SJCRH30 (cell line): ENCODE results near the gene POLR1B. TPM values are rescaled to one million over a fixed set of nuclear protein-coding genes. Genes with fewer than 3 reads are reported as not detected.
A peak's percentile ranks its signal among the peaks of the same experiment; 100 is the strongest.
"Not testable (repeated sequence)": the region's sequence is repeated elsewhere in the genome, so short reads cannot be mapped to it uniquely, and the experiment has no call there.

Experiments
- DNase-seq, 2 experiments: peaks; one replicate each; pipeline ENCODE4 v3.0.0-alpha.2; 2015 to 2020
- H3K27ac ChIP-seq: fragments of 250-450 bp; sonication (Bioruptor Pico); 2 replicates; pipeline ENCODE4 v1.5.1; 2020; ENCODE audit warnings: mild to moderate bottlenecking, moderate library complexity
- H3K27me3 ChIP-seq: fragments of 250-450 bp; sonication (Bioruptor Pico); 2 replicates; pipeline ENCODE4 v1.5.1; 2020; ENCODE audit warnings: mild to moderate bottlenecking, moderate library complexity
- H3K36me3 ChIP-seq: fragments of 250-450 bp; sonication (Bioruptor Pico); 2 replicates; pipeline ENCODE4 v1.5.1; 2020; ENCODE audit warnings: mild to moderate bottlenecking, moderate library complexity
- H3K4me1 ChIP-seq: fragments of 250-450 bp; sonication (Bioruptor Pico); 2 replicates; pipeline ENCODE4 v1.5.1; 2020; ENCODE audit warnings: mild to moderate bottlenecking, moderate library complexity
- H3K4me3 ChIP-seq: fragments of 250-450 bp; sonication (Bioruptor Pico); 2 replicates; pipeline ENCODE4 v1.5.1; 2020; ENCODE audit warnings: mild to moderate bottlenecking, moderate library complexity
- H3K9me3 ChIP-seq: fragments of 250-450 bp; sonication (Bioruptor Pico); replicated peaks from 2 replicates; pipeline ENCODE4 v1.5.1; 2020; ENCODE audit warnings: mild to moderate bottlenecking, moderate library complexity
- total RNA-seq: library from RNA; depleted of rRNA; stranded (reverse); fragments of >200 nt; shearing (Covaris generic); gene quantifications from 2 replicates; pipeline ENCODE4 v1.2.3, GENCODE V29; 2014

POLR1B gene
- total RNA-seq, 1 experiment from 2014 or later, result 37.5 TPM

- Histone ChIP-seq H3K9me3 (no peaks in the 10 kb centered on the region), H3K4me3 (no peak overlapping the region), H3K36me3 (peaks cover 26% of the 10 kb centered on the region), H3K27me3 (no peaks in the 10 kb centered on the region), H3K27ac (no peak overlapping the region), H3K4me1 (no peaks in the 10 kb centered on the region)
- no peak for DNase-seq
Measured at GRCh38 chr2:112529757-112530156, 12.5 kb upstream of the POLR1B start.

DNA sequence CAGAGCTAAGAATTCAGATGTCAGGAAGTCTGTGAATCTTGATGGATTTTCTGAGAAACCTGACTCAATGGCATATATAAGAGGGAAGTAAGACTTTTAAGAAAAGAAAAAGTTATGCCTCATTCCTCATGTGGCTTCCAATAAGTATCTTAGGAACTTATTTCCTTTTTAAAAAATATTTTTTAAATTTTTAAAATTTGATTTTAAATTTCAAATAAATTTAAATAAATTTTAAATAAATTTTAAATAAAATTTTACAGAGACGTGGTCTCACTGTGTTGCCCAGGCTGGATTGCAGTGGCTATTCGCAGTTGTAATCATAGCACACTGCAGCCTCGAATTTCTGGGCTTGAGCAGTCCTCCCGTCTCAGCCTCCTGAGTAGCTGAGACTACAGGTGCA, 11.5 kb upstream of the POLR1B start:
- no peak overlapping the region for H3K4me3 ChIP-seq
- no peaks in the 10 kb centered on the region for H3K27me3 ChIP-seq
- no peaks in the 10 kb centered on the region for H3K4me1 ChIP-seq
- DNase-seq, result no peak
- H3K9me3 ChIP-seq, result no peaks in the 10 kb centered on the region
- H3K27ac ChIP-seq, result no peak overlapping the region
- peaks cover 28% of the 10 kb centered on the region for H3K36me3 ChIP-seq

GRCh38 chr2:112534826-112535225, 7.4 kb upstream of the POLR1B start:
- H3K9me3 ChIP-seq, result no peaks in the 10 kb centered on the region
- H3K27ac ChIP-seq, result no peak overlapping the region
- H3K27me3 ChIP-seq, result no peaks in the 10 kb centered on the region
- H3K4me3 ChIP-seq, result no peak overlapping the region
- peaks cover 21% of the 10 kb centered on the region for H3K36me3 ChIP-seq
- DNase-seq, result no peak
- no peaks in the 10 kb centered on the region for H3K4me1 ChIP-seq

- DNase-seq, H3K27ac ChIP-seq, H3K36me3 ChIP-seq, H3K27me3 ChIP-seq, H3K9me3 ChIP-seq, H3K4me1 ChIP-seq, H3K4me3 ChIP-seq: not testable (repeated sequence)
Measured at GRCh38 chr2:112536665-112537064, 5.6 kb upstream of the POLR1B start.

GRCh38 chr2:112539306-112539705, 3.0 kb upstream of the POLR1B start:
- H3K36me3 ChIP-seq, result 0 out of 2 replicates have a peak, but pooled peaks cover 2% of the 10 kb centered on the region
- no peak overlapping the region for H3K4me3 ChIP-seq
- no peak overlapping the region for H3K27ac ChIP-seq
- DNase-seq, result no peak
- no peaks in the 10 kb centered on the region for H3K4me1 ChIP-seq
- no peaks in the 10 kb centered on the region for H3K9me3 ChIP-seq
- H3K27me3 ChIP-seq, result no peaks in the 10 kb centered on the region

- no peaks in the 10 kb centered on the region for H3K9me3 ChIP-seq
- no peaks in the 10 kb centered on the region for H3K4me1 ChIP-seq
- H3K4me3 ChIP-seq, result no peak overlapping the region
- H3K27me3 ChIP-seq, result no peaks in the 10 kb centered on the region
- no peak overlapping the region for H3K27ac ChIP-seq
- no peak for DNase-seq
- peaks cover 2% of the 10 kb centered on the region; the same call in 1 of the 2 replicates for H3K36me3 ChIP-seq
Measured at GRCh38 chr2:112540906-112541305, 1.4 kb upstream of the POLR1B start.

- no peaks in the 10 kb centered on the region for H3K4me1 ChIP-seq
- peaks cover 5% of the 10 kb centered on the region; the same call in 1 of the 2 replicates for H3K36me3 ChIP-seq
- H3K27me3 ChIP-seq, result no peaks in the 10 kb centered on the region
- peak; percentile 78 to 85 for DNase-seq
- peak overlapping the region; percentile 82 for H3K27ac ChIP-seq
- no peaks in the 10 kb centered on the region for H3K9me3 ChIP-seq
- H3K4me3 ChIP-seq, result peak overlapping the region; percentile 85
Measured at GRCh38 chr2:112541315-112542122, 746 bp upstream of the POLR1B start.

DNA sequence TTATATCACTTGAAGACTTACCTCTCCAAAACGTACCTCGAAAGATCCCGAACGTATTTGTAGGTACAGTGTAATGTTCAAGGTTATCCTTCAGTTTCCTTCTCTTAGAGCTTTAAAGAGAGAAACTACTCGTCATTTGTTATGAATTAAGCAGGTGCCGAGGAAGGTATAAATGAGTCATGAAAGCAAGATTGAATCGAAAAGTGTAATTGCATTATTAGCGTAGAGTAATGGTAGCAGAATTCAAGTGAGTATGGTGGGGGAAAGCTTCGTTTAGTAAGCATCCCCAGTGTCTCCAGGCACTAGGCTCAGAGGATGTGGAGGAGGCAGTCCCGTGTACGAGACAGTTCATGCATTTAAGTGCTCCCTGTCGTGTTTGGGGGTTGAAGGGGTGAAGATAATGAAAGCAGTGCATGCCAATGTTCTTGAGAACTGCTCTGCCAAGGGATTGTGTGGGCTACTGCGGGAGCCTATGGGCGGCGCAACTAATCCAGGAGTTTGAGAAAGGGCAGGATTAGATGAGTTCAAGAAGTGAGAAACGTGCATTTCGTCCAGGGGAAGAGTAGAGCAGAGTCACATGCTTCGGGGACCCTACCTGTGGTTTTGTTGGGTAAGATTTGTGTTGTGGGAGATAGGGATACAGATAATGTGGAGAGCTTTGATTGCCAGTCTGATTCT, 858 bp downstream of the POLR1B start:
- H3K36me3 ChIP-seq, result peaks cover 13% of the 10 kb centered on the region
- H3K27ac ChIP-seq, result no peak overlapping the region
- no peaks in the 10 kb centered on the region for H3K9me3 ChIP-seq
- H3K27me3 ChIP-seq, result no peaks in the 10 kb centered on the region
- peak in 1 of 2 experiments; percentile 13 for DNase-seq
- H3K4me1 ChIP-seq, result no peaks in the 10 kb centered on the region
- peak overlapping the region; percentile 85 for H3K4me3 ChIP-seq

DNA sequence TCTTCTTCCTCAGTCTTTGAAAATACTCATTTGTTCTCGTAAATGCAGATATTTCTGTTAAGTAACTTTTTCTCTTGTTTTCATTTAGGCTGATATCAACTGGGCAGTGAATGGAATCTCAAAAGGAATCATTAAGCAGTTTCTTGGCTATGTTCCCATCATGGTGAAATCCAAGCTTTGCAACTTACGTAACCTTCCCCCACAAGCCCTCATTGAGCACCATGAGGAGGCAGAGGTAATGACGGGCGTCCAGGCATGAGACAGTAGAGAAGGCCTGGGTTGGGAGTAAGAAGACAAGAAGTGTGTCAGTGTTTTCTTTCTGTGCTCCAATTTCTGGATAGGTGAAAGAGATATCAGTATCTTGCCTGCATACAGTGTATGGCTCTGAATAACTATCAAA, 5.1 kb downstream of the POLR1B start:
- no peak overlapping the region for H3K27ac ChIP-seq
- H3K4me3 ChIP-seq, result no peak overlapping the region
- no peak for DNase-seq
- no peaks in the 10 kb centered on the region for H3K4me1 ChIP-seq
- H3K27me3 ChIP-seq, result no peaks in the 10 kb centered on the region
- H3K9me3 ChIP-seq, result no peaks in the 10 kb centered on the region
- H3K36me3 ChIP-seq, result peaks cover 32% of the 10 kb centered on the region

DNA sequence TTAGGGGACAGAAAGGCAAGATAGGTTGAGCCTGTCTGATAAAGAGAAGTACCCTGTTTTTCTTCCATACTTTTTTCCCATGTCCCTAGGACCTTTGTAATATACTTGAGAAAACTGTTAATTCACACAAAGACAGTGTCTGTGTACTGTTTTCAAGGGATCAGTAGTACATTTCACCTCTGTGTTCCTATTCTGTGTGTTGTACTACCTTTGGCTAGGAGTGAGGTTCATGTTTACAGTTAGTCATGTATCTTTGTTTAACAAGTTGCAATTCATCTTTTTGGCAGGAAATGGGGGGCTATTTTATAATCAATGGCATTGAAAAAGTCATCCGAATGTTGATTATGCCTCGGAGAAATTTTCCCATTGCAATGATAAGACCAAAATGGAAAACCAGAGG, 6.7 kb downstream of the POLR1B start:
- Histone ChIP-seq H3K36me3 (peaks cover 45% of the 10 kb centered on the region), H3K27ac (no peak overlapping the region), H3K4me1 (no peaks in the 10 kb centered on the region), H3K27me3 (no peaks in the 10 kb centered on the region), H3K9me3 (no peaks in the 10 kb centered on the region), H3K4me3 (no peak overlapping the region)
- DNase-seq, result no peak

- Histone ChIP-seq H3K9me3 (no peaks in the 10 kb centered on the region), H3K27me3 (no peaks in the 10 kb centered on the region), H3K36me3 (peaks cover 74% of the 10 kb centered on the region), H3K4me3 (no peak overlapping the region), H3K4me1 (no peaks in the 10 kb centered on the region), H3K27ac (no peak overlapping the region)
- no peak for DNase-seq
Measured at GRCh38 chr2:112566104-112566503, 23.8 kb downstream of the POLR1B start.

DNA sequence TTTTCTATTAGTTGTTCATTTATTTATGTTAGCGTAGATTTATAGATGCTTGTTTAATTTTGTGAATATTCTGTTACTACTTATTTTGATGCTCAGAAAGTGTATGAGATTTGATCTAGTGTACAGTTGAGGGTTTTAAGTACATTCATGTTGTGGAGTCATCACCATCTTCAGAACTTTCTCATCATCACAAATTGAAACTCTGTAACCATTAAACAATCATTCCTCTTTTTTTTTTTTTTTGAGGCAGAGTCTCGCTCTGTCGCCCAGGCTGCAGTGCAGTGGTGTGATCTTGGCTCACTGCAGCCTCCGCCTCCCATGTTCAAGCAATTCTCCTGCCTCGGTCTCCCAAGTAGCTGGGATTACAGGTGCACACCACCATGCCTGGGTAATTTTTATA, 24.2 kb downstream of the POLR1B start:
- not testable (repeated sequence) for H3K4me1 ChIP-seq, H3K9me3 ChIP-seq, H3K27ac ChIP-seq, H3K4me3 ChIP-seq, DNase-seq, H3K27me3 ChIP-seq
- peaks cover 72% of the 10 kb centered on the region for H3K36me3 ChIP-seq

- H3K27me3 ChIP-seq, result no peaks in the 10 kb centered on the region
- no peaks in the 10 kb centered on the region for H3K4me1 ChIP-seq
- DNase-seq, result no peak
- H3K4me3 ChIP-seq, result no peak overlapping the region
- H3K27ac ChIP-seq, result no peak overlapping the region
- H3K9me3 ChIP-seq, result no peaks in the 10 kb centered on the region
- peaks cover 80% of the 10 kb centered on the region for H3K36me3 ChIP-seq
Measured at GRCh38 chr2:112572005-112572404, 29.7 kb downstream of the POLR1B start.

- DNase-seq, result peak in 1 of 2 experiments; percentile 26
Measured at GRCh38 chr2:112577756-112578155, 35.5 kb downstream of the POLR1B start.

DNA sequence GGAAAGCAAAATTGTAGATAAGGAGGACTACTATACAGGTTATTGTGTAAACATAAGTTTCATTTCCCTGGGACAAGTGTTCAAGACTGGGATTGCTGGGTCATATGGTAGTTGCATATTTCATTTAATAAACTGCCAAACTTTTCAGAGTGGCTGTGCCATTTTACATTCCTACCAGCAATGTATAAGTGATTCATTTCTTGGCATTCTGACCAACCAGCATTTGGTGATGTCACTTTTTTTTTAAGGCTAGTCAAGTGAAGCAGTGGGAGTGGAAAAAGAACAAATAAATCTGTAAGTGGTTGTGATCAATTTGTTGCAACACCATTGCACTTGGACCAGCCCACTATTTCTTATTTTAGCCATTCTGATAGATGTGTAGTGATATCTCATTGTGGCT, 37.0 kb downstream of the POLR1B start:
- Histone ChIP-seq H3K9me3 (no peaks in the 10 kb centered on the region), H3K4me3 (no peak overlapping the region), H3K36me3 (peaks cover 16% of the 10 kb centered on the region; the same call in 1 of the 2 replicates), H3K27me3 (no peaks in the 10 kb centered on the region), H3K27ac (no peak overlapping the region), H3K4me1 (peaks cover 3% of the 10 kb centered on the region)
- peak in 1 of 2 experiments; percentile 28 for DNase-seq

More at GRCh38 chr2:112577756-112578155, 35.5 kb downstream of the POLR1B start:
- peaks cover 3% of the 10 kb centered on the region for H3K4me1 ChIP-seq
- no peaks in the 10 kb centered on the region for H3K9me3 ChIP-seq
- H3K36me3 ChIP-seq, result peaks cover 27% of the 10 kb centered on the region
- no peak overlapping the region for H3K4me3 ChIP-seq
- H3K27me3 ChIP-seq, result no peaks in the 10 kb centered on the region
- H3K27ac ChIP-seq, result no peak overlapping the region
